HG03469 (cell line): Measurements from ENCODE around the gene SLC66A1.

Experiments
- ATAC-seq: cut with Tn5 transposase; IDR thresholded peaks from one replicate; pipeline ENCODE4 v1.9.1; 2021; ENCODE audit warnings: mild to moderate bottlenecking, moderate library complexity, moderate number of reproducible peaks; ENCODE audit not compliant: unreplicated experiment

The SLC66A1 gene

GRCh38 chr1:19360432-19360831 is 48.3 kb downstream of the SLC66A1 start:
- no peak for ATAC-seq

GRCh38 chr1:19360843-19361610 is 48.9 kb downstream of the SLC66A1 start:
- ATAC-seq: no peak

GRCh38 chr1:19361611-19362147 is 49.6 kb downstream of the SLC66A1 start:
- ATAC-seq: no peak

GRCh38 chr1:19363536-19364152 is 51.5 kb downstream of the SLC66A1 start:
- ATAC-seq: no peak

GRCh38 chr1:19365721-19366120 is 53.6 kb downstream of the SLC66A1 start:
- no peak for ATAC-seq

- ATAC-seq: no peak
Measured at GRCh38 chr1:19366599-19367536, 54.7 kb downstream of the SLC66A1 start.

- no peak for ATAC-seq
Measured at GRCh38 chr1:19367584-19368041, 55.5 kb downstream of the SLC66A1 start.

- ATAC-seq: no peak
Measured at GRCh38 chr1:19368050-19368449, 55.9 kb downstream of the SLC66A1 start.

GRCh38 chr1:19368964-19369363 is 56.8 kb downstream of the SLC66A1 start:
- ATAC-seq: no peak

- ATAC-seq: no peak
Measured at GRCh38 chr1:19369396-19370090, 57.4 kb downstream of the SLC66A1 start.

- ATAC-seq: no peak
Measured at GRCh38 chr1:19370453-19371170, 58.5 kb downstream of the SLC66A1 start.

- ATAC-seq: no peak
Measured at GRCh38 chr1:19371226-19372135, 59.4 kb downstream of the SLC66A1 start.

- no peak for ATAC-seq
Measured at GRCh38 chr1:19372136-19372514, 60.0 kb downstream of the SLC66A1 start.

- ATAC-seq: no peak
Measured at GRCh38 chr1:19372602-19373001, 60.5 kb downstream of the SLC66A1 start.

- no peak for ATAC-seq
Measured at GRCh38 chr1:19373211-19374082, 61.3 kb downstream of the SLC66A1 start.

- no peak for ATAC-seq
Measured at GRCh38 chr1:19374083-19374801, 62.1 kb downstream of the SLC66A1 start.

- ATAC-seq: no peak
Measured at GRCh38 chr1:19374926-19375325, 62.8 kb downstream of the SLC66A1 start.
